ENCODE results near the gene TEX2. TPM values are rescaled to one million over a fixed set of nuclear protein-coding genes. Genes with fewer than 3 reads are reported as not detected.

Gene TEX2
- total and polyA plus RNA-seq, 8 donors, result 20.1 to 38.2 (median 24.5) TPM

- ATAC-seq, result no peak
- Histone ChIP-seq H3K4me3 (no peak overlapping the region), H3K36me3 (no peaks in the 10 kb centered on the region), H3K27me3 (no peaks in the 10 kb centered on the region), H3K4me1 (no peaks in the 10 kb centered on the region), H3K9me3 (peaks cover 0 to 8% of the 10 kb centered on the region in 2 donors), H3K27ac (no peak overlapping the region)
- TF ChIP-seq CTCF (IDR thresholded peaks at IDR 0.05), result no peak
- no peak for DNase-seq
- intact Hi-C loops (cut with DNase I), result no loop called here
Observed at GRCh38 chr17:64295146-64295545, 32.1 kb upstream of the TEX2 start.

- Histone ChIP-seq H3K9me3 (peaks cover 0 to 8% of the 10 kb centered on the region in 2 donors), H3K36me3 (no peaks in the 10 kb centered on the region), H3K4me3 (no peak overlapping the region), H3K4me1 (peaks cover 0 to 8% of the 10 kb centered on the region in 2 donors), H3K27ac (no peak overlapping the region), H3K27me3 (no peaks in the 10 kb centered on the region)
- TF ChIP-seq CTCF (IDR thresholded peaks at IDR 0.05), result peak in 1 of 2 donors; percentile 11
- intact Hi-C loops (cut with DNase I), result no loop called here
- DNase-seq, result no peak
- no peak for ATAC-seq
Observed at GRCh38 chr17:64291268-64291851, 28.3 kb upstream of the TEX2 start.

- Histone ChIP-seq H3K4me1 (peaks cover 0 to 8% of the 10 kb centered on the region in 2 donors), H3K36me3 (no peaks in the 10 kb centered on the region), H3K27me3 (no peaks in the 10 kb centered on the region), H3K9me3 (peaks cover 0 to 8% of the 10 kb centered on the region in 2 donors), H3K27ac (no peak overlapping the region), H3K4me3 (no peak overlapping the region)
- ATAC-seq, result no peak
- intact Hi-C loops (cut with DNase I), result no loop called here
- no peak for DNase-seq
- TF ChIP-seq CTCF (IDR thresholded peaks at IDR 0.05), result no peak
Observed at GRCh38 chr17:64289741-64290141, 26.7 kb upstream of the TEX2 start.

GRCh38 chr17:64282753-64283080, 19.7 kb upstream of the TEX2 start:
- TF ChIP-seq CTCF (IDR thresholded peaks at IDR 0.05), result no peak

GRCh38 chr17:64281962-64282752, 19.1 kb upstream of the TEX2 start:
- intact Hi-C loops (cut with DNase I), result no loop called here
- ATAC-seq, result peak; percentile 86
- peaks cover 8 to 28% of the 10 kb centered on the region in 2 donors for H3K4me1 ChIP-seq
- no peak overlapping the region for H3K4me3 ChIP-seq
- H3K36me3 ChIP-seq, result no peaks in the 10 kb centered on the region
- no peaks in the 10 kb centered on the region for H3K27me3 ChIP-seq
- TF ChIP-seq CTCF (IDR thresholded peaks at IDR 0.05), result peak; percentile 43 to 80
- no peak overlapping the region for H3K27ac ChIP-seq
- no peaks in the 10 kb centered on the region for H3K9me3 ChIP-seq
- DNase-seq, result peak in 3 of 4 donors; percentile 57 to 84 (median 60)

More at GRCh38 chr17:64282753-64283080, 19.7 kb upstream of the TEX2 start:
- DNase-seq, result no peak
- Histone ChIP-seq H3K9me3 (no peaks in the 10 kb centered on the region), H3K27ac (no peak overlapping the region), H3K27me3 (no peaks in the 10 kb centered on the region), H3K4me1 (peaks cover 5 to 31% of the 10 kb centered on the region in 2 donors), H3K36me3 (no peaks in the 10 kb centered on the region), H3K4me3 (no peak overlapping the region)
- intact Hi-C loops (cut with DNase I), result no loop called here
- peak; percentile 14 for ATAC-seq

All from left lung (tissue), 10 donors.